ENCODE data around the gene EFNB1. TPM values are rescaled to one million over a fixed set of nuclear protein-coding genes. Genes with fewer than 3 reads are reported as not detected.
"Not testable (repeated sequence)": the region's sequence is repeated elsewhere in the genome, so short reads cannot be mapped to it uniquely, and the experiment has no call there.

The EFNB1 gene
- total RNA-seq, 1 donor from 2014 or later = 25.4 TPM

- H3K4me2 ChIP-seq = no peak overlapping the region
- no peak for TF ChIP-seq EZH2phosphoT487 (IDR thresholded peaks at IDR 0.05)
- TF ChIP-seq EZH2 (IDR thresholded peaks at IDR 0.05) = no peak
- no peak for TF ChIP-seq CTCF (IDR thresholded peaks at IDR 0.05)
- H3K27me3 Mint-ChIP-seq (ENCODE audit: insufficient read depth, low read depth) = peaks cover 15% of the 10 kb centered on the region
- H3K27me3 ChIP-seq = no peaks in the 10 kb centered on the region
- no peak overlapping the region for H3K4me3 ChIP-seq
- H3K4me3 Mint-ChIP-seq = no peak overlapping the region
- H3F3A ChIP-seq (ENCODE audit: low read depth) = no peaks in the 10 kb centered on the region
- no peaks in the 10 kb centered on the region for H3K36me3 Mint-ChIP-seq
- no peaks in the 10 kb centered on the region for H3K79me2 ChIP-seq (ENCODE audit: low read depth)
- H2AFZ ChIP-seq (replicated peaks) = no peak overlapping the region
- no peaks in the 10 kb centered on the region for H4K20me1 ChIP-seq (ENCODE audit: low read depth)
- H3K9me3 ChIP-seq (ENCODE audit: low read depth) = no peaks in the 10 kb centered on the region
- no peaks in the 10 kb centered on the region for H3K4me1 ChIP-seq
- H3K27ac ChIP-seq = no peak overlapping the region
- no peaks in the 10 kb centered on the region for H3K36me3 ChIP-seq
- H3K4me1 Mint-ChIP-seq = no peaks in the 10 kb centered on the region
- no peak overlapping the region for H3K9ac ChIP-seq
- DNase-seq (ENCODE audit: low spot score) = no peak
- H3K9me3 Mint-ChIP-seq = peaks cover 26% of the 10 kb centered on the region
- no peak overlapping the region for H3K27ac Mint-ChIP-seq
Observed at GRCh38 chrX:68795741-68796140, 33.1 kb upstream of the EFNB1 start.

DNA sequence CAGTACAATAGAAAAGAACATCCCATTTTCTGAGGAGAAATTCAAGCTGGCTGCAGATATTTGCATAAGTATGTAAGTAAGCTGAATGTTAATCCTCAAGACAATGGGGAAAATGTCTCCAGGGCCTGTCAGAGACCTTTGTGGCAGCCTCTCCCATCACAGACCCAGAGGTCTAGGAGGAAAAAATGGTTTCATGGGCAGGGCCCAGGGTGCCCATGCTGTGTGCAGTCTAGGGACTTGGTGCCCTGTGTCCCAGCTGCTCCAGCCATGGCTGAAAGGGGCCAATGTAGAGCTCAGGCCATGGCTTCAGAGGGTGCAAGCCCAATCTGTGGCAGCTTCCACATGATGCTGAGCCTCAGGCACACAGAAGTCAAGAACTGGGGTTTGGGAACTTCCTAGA is 30.4 kb upstream of the EFNB1 start:
- Mint-ChIP-seq H3K27me3 (ENCODE audit: insufficient read depth, low read depth) (peaks cover 12% of the 10 kb centered on the region), H3K9me3 (peaks cover 26% of the 10 kb centered on the region)
- not testable (repeated sequence) for H2AFZ ChIP-seq (replicated peaks); DNase-seq (ENCODE audit: low spot score); H3K4me2 ChIP-seq; H3K9me3 ChIP-seq (ENCODE audit: low read depth); H3K27ac Mint-ChIP-seq; H3K27ac ChIP-seq; H3K4me1 Mint-ChIP-seq; H4K20me1 ChIP-seq (ENCODE audit: low read depth); H3K27me3 ChIP-seq; H3K4me3 ChIP-seq; H3K36me3 Mint-ChIP-seq; H3K9ac ChIP-seq; H3K36me3 ChIP-seq; H3K4me1 ChIP-seq; H3K79me2 ChIP-seq (ENCODE audit: low read depth); H3K4me3 Mint-ChIP-seq; H3F3A ChIP-seq (ENCODE audit: low read depth)

DNA sequence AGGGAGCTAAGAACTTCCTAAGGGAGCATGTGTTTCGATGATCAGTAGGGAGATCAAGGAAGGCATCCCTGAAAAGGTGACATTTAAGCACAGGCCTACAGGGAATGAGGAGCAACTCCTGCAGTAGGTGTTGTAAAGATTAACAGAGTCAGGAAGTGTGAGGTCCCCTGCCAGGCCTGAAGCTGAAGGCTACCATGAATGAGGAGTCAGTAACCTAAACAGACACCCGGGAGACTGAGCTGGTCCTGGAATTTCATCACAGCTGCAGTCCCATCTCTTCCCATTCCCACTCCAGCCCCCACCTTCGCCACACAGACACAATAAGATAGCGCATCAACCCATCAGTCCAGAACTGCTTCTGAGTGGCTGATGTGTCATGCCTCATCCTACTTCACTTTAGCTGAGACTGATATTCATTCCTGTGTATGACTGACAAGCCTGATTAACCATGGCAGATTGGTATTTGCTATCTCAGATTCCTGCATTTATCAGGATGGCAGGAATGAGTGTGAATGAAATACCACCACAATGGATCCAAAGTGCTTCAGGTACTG is 27.0 kb upstream of the EFNB1 start:
- Histone ChIP-seq H3K9me3 (ENCODE audit: low read depth) (no peaks in the 10 kb centered on the region), H3F3A (ENCODE audit: low read depth) (no peaks in the 10 kb centered on the region), H3K36me3 (no peaks in the 10 kb centered on the region), H3K9ac (no peak overlapping the region), H3K4me2 (no peak overlapping the region), H3K4me3 (no peak overlapping the region), H3K79me2 (ENCODE audit: low read depth) (no peaks in the 10 kb centered on the region), H4K20me1 (ENCODE audit: low read depth) (no peaks in the 10 kb centered on the region), H2AFZ (replicated peaks) (no peak overlapping the region), H3K27me3 (no peaks in the 10 kb centered on the region), H3K4me1 (no peaks in the 10 kb centered on the region), H3K27ac (no peak overlapping the region)
- DNase-seq (ENCODE audit: low spot score) = no peak
- Mint-ChIP-seq H3K27me3 (ENCODE audit: insufficient read depth, low read depth) (peaks cover 10% of the 10 kb centered on the region), H3K9me3 (peaks cover 26% of the 10 kb centered on the region), H3K4me1 (no peaks in the 10 kb centered on the region), H3K4me3 (no peak overlapping the region), H3K36me3 (no peaks in the 10 kb centered on the region), H3K27ac (no peak overlapping the region)
- no peak for TF ChIP-seq CTCF (IDR thresholded peaks at IDR 0.05)
- no peak for TF ChIP-seq EZH2 (IDR thresholded peaks at IDR 0.05)
- TF ChIP-seq EZH2phosphoT487 (IDR thresholded peaks at IDR 0.05) = no peak

DNA sequence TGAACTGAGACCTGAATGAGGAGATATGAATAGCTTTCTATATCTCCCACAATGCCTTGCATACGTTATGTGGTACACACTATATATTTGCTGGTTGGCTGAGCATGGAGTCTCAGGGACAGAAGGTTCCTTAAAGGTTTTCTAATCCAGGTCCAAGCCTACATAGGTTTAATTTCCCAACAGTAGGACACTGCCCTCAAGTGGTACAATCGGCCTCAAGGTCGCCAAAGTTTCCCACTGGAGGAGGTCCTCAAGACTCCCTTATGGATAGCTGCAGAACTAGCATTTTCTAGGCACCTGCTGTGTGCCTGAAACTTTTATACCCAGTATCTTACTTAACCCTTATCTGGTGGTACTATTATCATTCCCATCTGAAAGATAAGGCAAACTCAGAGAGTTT is 21.0 kb upstream of the EFNB1 start:
- Mint-ChIP-seq H3K27ac (no peak overlapping the region), H3K27me3 (ENCODE audit: insufficient read depth, low read depth) (peaks cover 2% of the 10 kb centered on the region), H3K9me3 (no peaks in the 10 kb centered on the region), H3K4me3 (no peak overlapping the region), H3K4me1 (no peaks in the 10 kb centered on the region), H3K36me3 (no peaks in the 10 kb centered on the region)
- no peak overlapping the region for H3K4me2 ChIP-seq
- H3K9me3 ChIP-seq (ENCODE audit: low read depth) = peaks cover 3% of the 10 kb centered on the region
- no peak overlapping the region for H2AFZ ChIP-seq (replicated peaks)
- H3K79me2 ChIP-seq (ENCODE audit: low read depth) = no peaks in the 10 kb centered on the region
- peak; percentile 42 for DNase-seq (ENCODE audit: low spot score)
- no peak overlapping the region for H3K4me3 ChIP-seq
- no peaks in the 10 kb centered on the region for H4K20me1 ChIP-seq (ENCODE audit: low read depth)
- no peak overlapping the region for H3K9ac ChIP-seq
- H3K27me3 ChIP-seq = no peaks in the 10 kb centered on the region
- H3K27ac ChIP-seq = no peak overlapping the region
- no peak for TF ChIP-seq EZH2 (IDR thresholded peaks at IDR 0.05)
- TF ChIP-seq CTCF (IDR thresholded peaks at IDR 0.05) = peak; percentile 46
- no peaks in the 10 kb centered on the region for H3K4me1 ChIP-seq
- no peaks in the 10 kb centered on the region for H3K36me3 ChIP-seq
- no peaks in the 10 kb centered on the region for H3F3A ChIP-seq (ENCODE audit: low read depth)

All from neural progenitor cell (in vitro differentiated cells).